ENCODE measurements around the gene REXO5.

REXO5 gene

DNA sequence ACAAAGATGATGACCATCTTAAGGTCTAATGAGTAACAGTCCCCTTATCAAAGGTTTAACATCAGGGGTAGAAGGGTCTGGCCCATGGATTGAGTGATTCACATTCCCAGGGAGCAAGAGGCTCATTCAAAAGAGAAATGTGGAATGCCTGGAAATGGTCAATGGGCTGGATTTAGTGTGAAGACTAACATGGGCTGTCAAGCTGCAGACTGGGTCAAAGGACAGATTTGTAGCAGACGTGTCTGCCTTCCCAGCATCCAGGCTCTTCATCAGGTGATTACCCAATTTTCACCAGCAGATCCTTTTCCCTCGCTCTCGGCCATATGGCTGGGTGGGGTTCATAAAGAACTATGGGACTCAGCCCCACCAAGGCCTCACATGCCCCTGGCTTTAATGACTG lies 67.0 kb downstream of the REXO5 start:
- no peak for DNase-seq

DNA sequence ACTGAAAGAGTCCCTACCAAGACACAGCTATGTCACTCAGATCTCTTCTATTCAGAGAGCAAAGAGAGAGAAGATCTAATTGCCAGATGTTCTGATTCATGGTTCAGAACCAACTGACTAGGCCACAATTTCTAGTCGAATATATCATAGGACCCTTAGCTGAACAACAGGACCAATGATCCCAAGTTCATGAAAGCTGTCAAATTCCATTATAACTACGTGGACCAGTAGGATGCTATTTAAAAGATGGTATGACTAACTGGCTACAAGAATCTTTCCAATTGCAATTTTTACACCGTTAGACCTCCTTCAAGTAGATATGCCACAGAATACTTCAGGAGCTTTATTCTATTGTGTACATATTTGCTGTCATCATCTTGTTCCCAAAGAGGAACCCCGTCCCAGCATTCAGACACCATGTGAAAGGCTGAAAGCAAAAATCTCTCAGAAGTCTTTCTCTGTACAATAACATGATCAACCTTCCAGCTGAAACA lies 67.8 kb downstream of the REXO5 start:
- no peak for DNase-seq

DNA sequence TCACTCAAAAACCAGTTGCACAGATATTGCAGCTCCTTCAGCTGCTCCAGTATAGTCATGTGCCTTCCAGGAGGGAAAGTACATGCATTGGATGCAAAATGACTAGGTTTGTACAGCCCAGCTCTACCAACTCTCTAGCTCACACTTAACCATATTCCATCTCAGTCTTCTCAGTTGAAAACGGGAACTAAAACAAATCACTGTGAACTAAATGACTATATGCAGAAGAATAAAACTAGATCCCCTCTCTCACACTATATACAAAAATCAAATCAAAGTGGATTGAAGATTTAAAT lies 69.0 kb downstream of the REXO5 start:
- DNase-seq = no peak

DNA sequence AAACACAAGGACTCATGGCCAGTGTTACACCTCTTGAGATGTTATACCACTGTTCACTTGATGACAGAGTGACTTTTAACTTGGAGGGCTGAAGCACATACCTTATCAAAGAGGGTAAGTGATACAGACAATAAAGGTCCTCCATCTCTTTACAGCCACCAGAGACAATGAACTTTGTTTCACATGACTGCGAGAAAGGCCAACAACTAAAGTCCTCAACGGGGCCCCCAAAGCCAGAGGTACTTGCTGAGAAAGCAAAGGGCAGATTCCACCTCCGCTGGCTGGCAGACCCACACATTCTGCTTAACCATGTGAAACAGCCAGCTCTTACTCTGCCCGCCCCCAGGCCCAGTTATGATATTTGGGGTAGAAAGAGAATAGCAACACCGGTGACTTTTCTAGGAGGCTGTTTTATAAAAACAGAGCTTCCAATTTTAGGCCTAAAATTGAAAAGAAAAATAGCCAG lies 72.4 kb downstream of the REXO5 start:
- DNase-seq = no peak

DNA sequence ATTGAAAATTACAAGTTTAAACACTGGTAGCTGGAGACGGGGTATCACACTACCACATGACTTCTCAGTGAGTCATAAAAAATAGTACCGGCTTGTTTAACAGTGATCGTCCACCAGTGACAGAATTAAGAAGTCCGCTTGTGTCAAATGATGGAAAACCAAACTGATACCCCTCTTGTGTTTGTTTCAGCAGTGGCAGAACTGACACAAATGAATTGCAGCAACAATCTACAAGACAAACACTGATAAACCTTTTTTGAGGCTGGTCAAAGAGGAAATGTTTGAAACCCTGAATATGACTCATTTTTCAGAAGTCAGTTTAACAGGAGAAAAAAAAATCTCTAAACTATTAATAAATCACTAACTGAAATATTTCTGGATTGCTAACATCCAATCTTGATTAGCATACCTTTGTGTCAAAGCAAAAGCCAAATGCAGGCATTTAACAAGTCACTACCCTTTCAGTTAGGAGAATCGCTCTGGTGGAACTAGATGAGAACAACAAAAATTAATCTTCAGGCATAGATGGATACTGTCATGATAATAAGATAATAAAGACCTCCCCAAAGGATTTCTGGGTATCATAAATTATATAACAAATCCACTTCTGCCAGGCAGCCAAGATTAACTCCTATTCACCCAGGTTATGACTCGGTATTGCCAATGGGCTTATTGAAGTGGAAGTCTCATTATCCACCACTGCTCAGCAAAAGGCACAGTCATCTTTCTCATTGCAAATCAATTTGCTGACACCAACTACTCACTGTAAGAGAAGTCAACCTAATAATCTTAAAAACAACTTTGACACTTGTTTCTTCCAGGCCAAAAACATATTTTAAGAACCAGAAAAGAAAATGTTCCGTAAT lies 73.1 kb downstream of the REXO5 start:
- DNase-seq = no peak

DNA sequence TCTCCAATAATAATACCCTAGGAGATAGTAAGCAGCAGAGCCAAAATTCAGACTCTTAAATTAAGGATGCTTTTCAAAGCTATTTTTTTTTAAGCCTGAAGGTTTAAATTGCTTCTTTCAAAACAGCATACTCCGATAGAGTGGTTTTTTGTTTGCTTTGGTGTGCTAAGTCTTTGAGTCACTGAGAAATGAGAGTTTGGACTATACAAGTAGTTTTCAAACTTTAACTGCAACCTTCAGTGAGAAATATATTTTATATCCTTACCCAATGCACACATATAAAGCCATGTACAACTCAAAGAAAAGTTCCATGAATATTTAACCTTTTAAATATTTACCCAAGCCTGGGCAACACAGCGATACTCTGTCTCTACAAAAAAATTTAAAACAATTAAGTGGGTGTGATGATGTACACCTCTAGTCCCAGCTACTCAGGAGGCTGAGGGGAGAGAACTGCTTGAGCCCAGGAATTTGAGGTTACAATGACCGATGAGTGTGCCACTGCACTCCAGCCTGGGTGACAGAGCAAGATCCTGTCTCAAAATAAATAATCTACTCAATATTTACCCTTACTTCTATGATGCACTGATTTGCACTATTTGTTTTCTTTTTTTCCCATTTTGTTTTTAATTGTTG lies 74.7 kb downstream of the REXO5 start:
- no peak for DNase-seq

DNA sequence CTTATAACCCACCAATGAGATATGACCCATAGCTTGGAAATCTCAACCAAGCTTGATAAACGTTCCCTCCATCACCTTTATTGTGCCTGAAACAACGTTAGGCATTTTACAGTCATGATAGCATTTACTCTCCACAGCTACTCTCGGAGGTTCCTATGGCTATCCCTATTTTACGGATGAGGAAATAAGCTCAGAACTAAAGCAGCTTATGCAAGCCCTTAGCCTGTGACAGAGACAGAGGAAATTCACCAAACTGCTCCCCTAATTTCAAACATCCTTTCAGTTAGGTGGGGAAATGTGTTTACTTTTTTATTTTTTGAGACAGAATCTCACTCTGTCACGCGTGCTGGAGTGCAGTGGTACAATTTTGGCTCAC lies 75.2 kb downstream of the REXO5 start:
- no peak for DNase-seq

DNA sequence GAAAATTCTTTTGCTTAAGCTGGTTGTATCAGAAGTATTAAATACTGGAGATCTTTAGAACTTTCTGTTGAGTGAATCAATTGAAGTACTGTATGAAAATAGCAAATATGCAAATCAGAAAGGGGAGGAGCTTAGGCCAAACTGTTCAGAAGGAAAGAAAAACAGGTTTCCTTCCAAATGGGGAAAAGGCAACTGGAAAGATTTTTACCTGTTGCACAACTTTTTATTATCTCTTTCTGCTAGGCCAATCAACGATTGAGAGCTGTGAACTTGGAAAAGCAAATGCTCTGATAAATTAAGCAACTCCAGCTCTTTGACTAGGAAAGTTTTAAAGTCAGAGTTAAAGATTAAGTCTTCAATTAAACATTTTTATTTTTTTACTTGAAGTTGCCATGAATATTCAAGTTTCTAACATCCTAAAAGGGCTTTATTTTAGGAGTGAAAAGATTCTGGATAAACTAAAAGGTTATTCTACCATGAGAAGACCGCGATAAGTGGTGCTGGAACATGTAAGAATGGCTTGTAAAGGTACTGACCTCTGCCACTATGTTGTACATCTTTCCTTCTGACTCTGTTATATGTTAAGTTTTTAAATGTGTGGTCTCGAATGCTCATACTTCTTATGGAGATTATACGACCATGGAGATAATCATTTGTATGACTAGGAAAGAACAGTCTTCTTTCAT lies 77.4 kb downstream of the REXO5 start:
- DNase-seq = no peak

DNA sequence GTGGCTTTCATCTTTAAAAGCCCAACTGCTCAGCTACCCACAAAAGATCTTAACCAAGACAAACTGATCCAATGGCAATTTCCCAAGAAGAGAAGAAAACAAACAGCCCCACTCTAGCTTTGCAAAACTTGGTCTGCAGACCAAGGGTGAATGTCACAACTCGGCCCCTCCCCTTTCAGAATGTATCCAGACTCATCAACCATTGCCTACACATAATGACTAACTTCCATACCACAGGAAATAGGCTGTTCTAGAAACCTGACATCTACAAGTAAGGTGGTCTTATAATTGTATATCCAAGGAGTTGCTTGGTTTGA lies 77.9 kb downstream of the REXO5 start:
- DNase-seq = no peak

DNA sequence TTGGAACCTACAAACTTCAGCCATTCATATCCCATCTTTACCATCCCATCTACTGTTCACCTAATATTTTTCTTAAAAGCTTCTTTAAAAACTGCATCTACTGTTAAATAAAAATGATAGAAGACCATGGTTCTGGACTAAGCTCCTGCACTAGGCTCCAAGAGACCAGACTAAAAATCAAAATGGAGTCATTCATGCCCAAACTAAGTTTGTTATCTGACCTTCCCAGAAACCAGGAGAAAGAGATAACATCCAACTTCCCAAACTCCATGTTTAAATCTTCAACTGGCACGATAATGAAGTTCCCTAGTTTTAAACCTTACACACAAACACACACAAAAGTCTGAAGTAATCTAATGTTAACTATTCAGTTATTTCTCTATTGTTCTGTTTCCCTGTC lies 80.0 kb downstream of the REXO5 start:
- DNase-seq = no peak

DNA sequence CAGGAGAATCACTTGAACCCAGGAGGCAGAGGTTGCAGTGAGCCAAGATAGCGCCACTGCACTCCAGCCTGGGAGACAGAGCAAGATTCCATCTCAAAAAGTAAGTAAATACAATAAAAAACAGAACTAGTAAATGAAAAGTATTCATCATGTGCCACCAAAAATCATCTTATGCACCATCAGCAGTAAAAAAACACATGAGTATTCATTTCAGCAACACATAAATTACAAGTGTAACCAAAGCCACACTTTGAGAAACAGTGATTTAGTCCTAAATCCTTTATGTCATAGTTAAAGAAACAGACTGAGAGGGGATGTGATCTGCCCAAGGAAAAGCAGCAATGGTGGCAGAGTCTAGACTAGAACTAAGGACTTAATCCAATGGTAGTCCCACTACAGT lies 80.9 kb downstream of the REXO5 start:
- DNase-seq = no peak

DNA sequence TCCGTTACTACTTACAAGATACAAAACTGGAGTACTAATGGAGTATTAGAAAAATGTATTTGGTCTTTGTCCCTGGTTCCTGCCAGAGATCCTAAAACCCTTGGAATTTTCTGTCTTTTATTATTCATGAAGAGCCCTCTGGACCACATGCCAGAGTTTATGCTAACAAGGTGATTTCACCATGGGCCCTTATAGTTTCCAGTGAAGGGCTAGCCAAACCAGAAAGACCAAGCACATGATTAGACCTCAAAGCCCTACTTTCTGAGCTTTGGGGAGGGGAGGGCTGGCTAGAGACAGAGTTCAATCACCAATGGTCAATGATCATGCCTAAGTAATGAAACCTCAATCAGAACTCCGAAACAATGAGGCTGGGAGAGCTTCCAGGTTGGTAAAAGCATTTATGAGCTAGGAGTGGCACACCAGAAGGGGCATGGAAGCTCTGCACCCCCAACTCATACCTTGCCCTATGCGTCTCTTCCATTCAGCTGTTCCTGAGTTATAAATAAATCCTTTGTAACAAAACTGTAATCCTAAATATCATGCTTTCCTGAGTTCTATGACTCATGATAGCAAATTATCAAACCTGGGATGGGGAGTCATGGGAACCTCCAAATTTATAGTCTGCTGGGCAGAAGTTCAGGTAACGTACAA lies 83.4 kb downstream of the REXO5 start:
- no peak for DNase-seq

DNA sequence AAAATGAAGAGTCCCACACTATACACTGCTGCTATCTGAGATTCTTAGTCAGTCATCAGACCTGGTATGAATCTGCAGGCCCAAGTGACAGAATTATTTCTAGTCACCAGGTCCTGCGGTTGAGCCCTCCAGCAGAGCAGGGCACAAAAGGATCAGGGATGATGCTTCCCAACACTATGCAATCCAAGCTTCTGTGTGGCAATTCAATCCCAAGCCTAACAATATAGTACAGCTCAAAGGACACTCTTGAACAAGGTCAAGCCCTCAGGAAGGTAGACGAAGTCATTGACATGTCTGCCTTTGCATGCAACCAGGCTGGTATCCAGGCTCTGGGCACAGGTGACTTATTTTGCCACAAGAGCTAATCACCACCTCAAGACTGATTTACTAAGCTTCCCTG lies 88.1 kb downstream of the REXO5 start:
- DNase-seq = no peak

DNA sequence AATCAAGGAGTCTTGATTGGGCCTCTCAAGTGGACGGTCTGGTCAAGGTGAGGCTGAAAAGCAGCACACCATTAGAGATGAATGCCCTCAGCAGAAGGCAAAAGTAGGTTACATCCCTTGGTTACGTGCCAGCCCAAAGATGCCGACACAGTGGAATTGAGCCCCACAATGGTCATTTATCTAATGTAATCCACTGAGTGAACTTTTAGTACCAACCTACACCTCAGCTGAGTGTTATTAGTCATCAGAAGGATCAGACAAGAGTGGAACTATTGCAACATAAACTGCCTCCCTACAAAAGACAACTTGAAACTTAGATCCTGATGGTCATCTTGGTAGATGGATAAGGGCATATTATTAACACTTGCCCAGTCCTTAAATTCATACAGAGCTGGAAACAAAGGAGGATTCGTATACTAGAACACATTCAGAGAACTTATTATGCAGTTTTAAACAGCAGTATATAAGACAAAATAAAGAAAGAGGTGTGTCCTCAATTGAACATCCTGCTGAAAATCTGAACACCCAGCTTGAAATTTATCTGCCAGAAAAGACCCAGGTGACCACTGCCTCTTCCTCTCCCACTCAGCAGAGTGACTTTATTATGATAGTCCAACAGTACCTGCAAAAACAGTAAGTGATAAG lies 91.0 kb downstream of the REXO5 start:
- DNase-seq = no peak

DNA sequence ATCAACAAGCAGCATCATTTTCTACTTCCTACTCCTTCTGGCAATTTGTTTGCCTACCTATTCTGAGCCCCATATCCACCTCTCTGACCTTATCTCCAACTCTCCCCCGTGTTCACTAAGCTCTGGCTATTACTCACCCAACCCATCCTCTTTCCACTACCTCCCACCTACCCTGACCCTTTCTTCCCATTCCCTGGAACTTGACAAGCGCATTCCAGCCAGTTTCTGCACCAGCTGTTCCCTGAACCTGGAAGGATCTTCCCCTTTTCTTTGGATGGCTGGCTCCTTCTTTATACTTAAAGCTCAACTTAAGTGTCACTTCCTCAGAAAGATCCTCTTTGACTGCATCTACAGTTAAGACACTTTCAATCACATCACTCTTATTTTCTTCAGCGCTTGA lies 91.6 kb downstream of the REXO5 start:
- no peak for DNase-seq

DNA sequence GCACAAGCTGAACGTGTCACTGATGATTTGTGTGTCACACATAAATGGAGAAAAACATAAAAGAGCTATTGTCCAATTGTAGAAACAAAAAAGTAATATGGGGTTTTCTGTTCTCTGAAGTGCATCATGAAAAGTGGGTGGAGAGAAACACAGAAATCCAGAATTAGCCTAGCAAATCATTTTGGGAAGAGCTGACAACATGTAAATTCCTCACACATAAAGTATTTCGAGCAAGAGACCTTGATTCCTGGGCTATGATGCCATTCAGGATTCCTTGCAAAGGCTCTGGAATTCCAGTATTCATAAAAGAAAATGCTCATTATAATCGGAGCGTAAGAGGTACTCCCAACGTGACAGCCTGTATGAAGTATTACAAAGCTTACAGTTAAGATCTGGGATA lies 92.7 kb downstream of the REXO5 start:
- no peak for DNase-seq

Data from T-helper 9 cell (primary cell).